GM19397 (cell line): ENCODE data around the gene CADPS.

ENCODE experiments used
- ATAC-seq: cut with Tn5 transposase; IDR thresholded peaks from one replicate; pipeline ENCODE4 v1.9.1; 2021; ENCODE audit warnings: mild to moderate bottlenecking, moderate library complexity; ENCODE audit not compliant: unreplicated experiment

CADPS gene

DNA sequence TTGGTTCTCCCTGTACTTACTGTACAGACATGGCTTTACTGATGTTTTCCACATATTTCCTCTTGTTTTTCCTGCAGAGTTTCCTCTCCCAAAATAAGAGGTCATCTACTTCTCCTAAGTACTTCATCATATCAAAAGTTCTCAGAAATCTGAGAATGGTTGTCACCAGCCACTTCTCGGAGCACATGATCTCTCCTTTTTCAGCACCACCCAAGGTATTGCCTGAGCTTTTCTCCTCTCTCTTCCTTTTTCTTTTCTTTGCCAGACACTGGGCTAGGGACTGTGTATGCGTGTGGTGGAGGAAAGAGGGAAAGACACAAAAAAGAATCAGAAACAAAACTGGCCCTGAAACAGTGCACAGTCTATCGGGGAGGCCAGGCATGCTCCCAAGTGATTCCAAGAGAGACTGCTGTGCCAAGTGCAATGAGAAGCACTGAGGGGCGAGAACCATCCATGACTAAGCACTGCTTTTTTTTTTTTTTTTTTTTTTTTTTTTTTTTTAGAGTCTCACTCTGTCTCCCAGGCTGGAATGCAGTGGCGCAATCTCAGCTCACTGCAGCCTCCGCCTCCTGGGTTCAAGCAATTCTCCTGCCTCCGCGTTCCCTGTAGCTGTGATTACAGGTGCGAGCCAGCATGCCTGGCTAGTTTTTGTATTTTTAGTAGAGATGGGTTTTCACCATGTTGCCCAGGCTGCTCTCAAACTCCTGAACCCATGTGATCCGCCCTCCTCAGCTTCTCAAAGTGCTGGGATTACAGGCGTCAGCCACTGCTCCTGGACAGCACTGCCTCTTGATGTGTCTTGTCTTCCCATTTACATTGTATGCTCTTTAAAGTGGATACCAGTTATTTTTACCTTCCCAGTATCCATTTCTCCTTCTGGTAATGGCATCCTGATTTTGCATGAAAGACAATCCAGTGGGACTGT is 307.9 kb downstream of the CADPS start:
- ATAC-seq, result no peak

DNA sequence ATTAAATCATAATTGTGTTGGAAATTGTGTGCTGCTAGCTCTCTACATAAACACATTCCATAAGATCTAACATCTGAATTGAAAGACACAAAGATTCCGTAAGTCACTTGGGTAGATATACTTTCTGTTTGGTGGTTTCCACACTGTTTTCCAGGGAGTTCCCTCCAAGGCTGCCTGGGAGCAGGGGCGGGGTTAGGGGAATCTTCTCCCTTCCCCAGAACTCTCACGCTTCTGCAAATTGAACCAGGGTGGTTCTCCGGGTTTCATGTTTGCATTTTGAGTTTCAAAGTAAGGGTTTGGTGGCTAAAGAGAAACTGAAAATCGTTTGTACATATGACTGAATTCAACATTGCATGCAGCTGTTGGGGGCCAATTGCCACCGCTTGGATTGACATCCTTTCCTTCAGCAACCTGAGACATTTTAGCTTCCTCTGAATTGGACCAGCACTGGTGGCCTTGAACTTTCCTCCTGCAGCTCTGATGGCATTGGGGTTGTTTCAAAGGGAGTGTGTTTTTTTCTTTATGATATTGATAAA is 309.1 kb downstream of the CADPS start:
- ATAC-seq, result no peak

DNA sequence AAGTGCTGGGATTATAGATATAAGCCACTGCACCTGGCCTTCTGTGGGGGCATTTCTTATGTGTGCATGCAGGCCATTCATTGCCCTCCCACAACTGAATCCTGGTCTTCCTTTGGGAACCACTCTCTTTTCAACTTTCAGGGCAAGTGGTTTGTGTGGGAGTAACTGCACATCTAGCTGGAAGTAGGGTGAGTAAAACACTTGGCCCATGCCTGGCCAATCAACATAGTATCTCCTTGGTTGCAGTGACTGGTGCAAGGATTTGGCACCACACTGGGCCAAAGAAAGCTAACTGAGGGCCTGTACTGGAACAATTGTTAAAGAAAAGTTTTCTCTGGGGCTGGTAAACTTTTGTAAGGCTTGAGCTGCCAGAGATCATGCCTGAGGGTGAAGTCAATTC is 312.6 kb downstream of the CADPS start:
- ATAC-seq, result no peak

DNA sequence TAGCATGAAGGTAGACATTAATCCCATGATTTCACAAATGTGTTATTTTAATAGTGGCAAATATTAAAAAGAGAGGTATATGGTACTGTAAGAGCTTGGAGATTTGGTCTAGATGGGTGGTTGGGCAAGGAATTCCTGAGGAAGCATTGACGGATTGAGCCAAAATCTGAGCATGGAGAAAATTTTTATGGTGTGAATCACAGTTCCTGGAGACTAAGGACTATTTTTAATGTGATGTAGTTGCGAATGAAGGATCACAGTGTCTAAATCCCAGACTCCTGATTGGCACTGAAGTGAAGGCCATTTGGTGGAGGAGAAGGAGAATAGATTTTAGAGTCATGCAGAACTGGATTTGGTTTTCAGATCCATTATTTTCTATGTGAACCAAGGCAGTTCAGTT is 313.2 kb downstream of the CADPS start:
- no peak for ATAC-seq

DNA sequence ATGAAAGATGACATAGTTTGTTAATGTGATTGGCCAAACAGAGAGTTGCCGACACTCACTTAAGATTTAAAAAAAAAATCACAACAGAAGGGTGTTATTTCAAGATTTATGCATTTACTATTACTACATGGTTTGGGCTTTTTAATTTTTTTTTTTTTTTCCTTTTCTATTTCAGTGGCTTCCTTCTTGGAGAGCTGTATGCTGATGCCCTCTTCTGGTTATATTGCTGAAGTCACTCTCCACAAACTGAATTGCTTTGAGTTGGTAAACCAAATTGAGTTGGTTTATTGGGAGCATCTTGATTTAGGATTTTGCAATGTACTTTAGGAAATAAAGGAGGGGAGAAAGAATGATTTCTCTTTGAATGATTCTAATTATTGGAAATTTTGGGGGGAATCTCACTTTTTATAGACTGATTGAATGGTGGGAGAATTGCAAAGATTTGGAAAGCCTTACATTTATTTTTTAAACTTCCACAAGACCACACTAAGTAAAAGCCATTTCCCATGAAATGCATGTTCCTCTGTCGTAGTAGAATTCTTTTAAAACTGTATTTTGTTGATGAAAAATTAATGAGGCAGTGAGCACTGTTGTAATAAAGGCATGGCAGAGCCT is 315.3 kb downstream of the CADPS start:
- no peak for ATAC-seq

DNA sequence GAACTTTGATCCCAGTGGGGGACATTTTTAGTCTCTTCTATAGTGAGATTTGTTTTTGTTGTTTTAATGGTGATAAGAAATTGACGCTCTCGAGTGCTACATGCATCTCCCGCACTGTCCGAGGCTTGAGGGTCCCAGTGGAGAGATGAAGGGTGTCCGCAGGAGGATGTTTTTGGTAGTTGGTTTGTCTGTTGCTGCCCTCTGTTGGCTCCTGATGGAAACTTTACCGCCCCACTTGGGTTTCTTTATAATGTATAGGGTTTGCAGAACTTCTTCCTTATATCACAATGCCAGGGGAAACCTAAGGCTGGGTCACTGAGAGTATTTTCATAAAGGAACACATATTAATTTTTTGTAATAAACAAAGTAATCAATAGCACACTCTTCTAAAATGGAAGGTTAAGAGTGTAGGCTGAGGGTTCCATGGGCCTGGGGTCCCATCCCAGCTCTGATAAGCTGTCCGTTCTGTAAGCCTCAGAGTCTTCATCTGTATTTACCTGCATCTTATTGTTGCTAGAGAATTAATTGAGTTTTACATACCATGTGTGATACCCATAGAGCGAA is 316.6 kb downstream of the CADPS start:
- no peak for ATAC-seq

DNA sequence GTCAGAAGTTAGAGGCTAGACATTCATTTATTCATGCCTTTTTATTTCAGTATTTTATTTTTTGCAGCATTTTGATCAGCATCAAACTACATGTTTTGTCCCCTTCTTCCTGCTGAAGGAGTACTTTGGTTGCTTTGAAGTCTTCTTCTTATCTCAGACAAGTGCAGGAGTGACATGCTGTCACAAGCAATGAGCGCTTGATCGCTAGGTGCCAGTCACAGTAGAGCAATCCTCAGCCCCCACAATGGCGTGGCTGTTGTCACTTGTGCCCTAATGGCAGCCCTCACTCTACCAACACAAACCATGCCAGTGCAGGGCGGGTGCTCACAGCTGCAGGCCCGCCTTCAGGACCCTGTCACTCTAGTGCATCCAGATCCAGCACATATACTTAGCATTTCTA is 317.2 kb downstream of the CADPS start:
- ATAC-seq, result no peak

DNA sequence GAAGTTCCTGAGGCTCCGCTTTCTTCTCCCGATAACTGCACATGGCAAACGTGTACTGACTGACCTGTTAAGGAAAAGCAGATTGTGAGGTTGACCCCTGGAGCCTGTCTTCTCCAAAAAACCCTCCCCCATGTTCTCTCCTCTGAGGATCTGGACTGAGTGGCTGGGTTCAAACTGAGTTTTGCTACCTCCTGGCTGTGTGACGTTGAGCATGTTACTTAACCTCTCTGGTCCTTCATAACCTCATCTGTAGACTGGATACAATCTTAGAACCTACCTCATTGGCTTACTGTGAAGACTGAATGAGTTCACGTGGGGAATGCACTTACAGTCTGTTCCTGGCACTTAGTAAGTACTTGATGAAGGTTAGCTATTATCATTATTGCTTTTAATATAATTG is 317.8 kb downstream of the CADPS start:
- ATAC-seq, result no peak

DNA sequence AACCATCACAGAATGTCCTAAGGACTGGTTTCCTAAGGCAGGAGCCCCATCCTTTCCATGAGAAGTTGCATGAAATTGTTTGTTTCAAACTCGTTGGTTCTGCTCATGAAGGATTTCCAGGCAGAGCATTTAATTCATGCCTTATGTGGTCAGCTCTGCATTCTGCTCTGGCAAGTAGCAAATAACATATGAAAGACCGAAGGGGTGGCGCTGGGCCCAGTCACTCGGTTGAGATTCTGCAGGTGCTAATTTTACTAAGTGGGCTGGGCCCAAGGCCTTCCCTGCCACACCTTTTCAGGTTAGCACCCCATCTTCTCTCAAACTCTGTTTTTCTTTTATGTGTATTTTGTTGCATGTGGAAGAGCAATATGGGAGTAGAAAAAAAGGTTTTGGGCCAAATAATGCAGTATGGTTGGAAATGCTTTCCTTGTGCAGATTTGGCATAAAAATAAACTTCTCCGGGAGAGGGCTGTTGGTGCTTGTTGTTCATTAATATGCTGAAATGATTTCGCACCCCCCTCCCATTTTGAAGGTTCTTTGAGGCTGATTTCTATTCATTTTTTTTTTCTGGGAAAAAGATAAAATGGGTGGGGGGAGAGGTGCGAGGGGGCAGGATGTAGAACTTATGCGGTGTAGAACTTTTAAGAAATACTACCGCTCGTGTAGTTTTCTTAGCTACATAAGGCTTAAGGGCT is 318.9 kb downstream of the CADPS start:
- ATAC-seq, result no peak

DNA sequence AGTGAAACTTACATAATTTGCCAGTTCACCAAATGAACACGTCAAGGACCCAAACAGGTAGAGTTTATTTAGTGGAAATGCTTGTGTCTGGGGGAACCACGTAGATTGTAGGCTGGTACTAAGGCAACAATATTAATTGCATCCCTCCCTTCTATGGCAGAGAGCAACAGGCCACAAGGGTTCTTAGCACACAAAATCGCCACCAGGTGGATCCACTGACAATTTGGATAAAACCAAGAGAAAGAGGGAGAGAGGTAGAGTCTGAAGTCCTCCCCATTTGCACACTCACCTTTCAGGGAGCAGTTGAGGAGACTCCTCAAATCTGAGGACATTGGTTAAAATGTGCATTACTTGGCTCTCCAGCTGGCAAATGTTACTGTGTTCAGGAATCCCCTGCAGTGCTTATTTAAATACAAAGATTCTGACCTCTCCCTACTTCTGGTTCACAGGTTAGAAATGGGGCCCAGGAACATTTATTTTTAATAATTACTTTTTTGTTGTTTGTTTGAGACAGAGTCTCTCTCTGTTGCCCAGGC is 320.9 kb downstream of the CADPS start:
- ATAC-seq, result no peak

DNA sequence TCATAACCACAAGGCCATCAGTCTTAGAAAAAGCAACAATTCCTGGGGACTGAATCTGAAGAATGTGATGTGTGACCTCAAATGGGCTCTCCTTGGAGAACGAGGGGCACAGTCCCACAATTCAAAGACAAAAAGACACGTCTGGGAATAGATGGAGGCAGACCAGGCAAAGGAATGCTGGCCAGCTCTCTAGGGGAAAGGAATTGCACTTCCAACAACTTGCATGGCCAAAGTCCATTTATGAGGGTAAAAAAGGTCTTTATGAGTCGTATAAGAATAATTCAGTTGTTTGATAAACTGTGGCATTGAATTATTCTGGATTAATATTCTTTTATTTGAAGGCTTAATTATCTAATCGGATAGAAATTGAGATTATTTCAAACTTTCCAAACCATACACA is 321.4 kb downstream of the CADPS start:
- no peak for ATAC-seq

DNA sequence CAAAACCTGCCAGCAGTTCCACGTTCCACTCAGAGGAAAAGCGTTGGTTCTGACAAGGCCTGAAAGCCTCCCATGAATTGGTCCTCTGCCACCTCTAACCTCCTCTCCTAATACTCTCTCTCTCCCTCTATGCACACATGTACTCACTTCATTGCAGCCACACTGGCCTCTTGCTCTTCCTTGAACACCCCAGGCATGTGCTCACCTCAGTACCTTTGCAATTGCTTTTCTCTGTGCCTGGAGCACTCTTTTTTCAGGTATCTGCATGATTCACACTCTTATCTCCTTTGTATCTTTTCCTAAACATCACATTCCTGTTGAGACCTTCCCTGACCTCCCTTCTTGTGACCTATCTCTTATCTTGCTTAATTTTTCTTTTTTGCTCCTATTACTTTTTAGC is 323.7 kb downstream of the CADPS start:
- no peak for ATAC-seq

DNA sequence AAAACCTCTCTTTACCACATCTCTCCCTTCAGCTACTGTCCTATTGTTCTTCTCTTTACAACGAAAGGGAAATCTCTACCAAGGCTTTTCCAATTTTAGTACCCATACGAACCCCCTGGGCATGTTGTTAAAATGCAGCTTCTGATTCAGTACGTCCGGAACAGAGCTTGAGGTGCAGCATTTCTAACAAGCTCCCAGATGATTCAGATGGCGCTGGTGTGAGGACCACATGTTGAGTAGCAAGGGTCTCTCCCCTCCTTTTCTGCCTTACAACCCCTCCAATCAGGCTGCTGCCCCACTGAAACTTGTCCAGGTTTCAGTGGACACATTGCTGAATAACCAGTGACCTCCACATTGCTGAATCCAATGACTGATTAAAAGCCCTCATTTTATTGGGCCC is 324.8 kb downstream of the CADPS start:
- no peak for ATAC-seq

DNA sequence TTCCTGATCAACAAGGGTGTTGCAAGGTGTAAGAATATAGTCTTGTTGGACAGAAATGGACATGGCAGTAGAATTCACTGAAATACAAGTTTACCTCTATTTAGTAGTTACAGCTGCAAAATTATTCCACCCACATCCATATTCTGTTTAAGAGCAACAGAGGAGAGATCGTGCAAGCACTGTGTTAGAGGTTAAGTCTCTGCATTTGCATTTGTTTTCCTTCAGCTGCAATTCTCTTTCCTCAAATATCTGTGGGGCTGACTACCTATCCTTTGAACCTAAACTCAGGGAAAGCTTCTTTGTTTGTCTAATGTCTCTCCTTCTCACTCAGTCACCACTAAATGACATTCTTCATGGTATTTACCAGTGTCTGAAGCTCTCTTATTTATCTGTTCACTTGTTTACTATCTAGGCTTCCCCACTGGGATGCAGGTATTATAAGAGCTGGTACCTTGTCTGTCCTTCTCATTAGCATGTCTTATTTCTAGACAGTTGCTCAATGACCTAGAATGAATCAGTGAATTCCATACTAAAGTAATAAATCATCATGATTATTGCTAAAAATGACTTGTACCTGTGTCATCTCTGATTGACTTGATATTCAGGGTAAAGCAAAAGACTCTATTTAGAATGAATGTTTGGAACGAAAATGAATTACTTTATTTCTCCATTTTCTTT is 326.5 kb downstream of the CADPS start:
- ATAC-seq, result no peak

DNA sequence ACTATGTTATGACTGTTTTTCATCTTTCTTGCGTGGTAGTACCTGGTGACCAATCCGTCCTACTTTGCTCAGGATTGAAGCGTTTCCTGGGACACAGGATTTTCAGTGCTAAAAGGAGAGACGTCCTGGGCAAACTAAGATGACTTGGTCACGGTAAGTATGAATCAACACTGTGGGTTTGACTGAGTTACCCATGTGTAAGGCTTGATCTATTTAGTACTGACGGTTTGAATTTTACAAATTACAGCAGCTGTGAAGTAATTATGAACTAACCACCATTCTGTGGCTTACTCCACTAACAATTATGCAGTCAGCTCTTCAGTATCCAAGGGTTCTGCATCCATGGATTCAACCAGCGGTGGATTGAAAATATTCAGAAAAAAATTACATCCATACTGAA is 328.9 kb downstream of the CADPS start:
- ATAC-seq, result no peak

DNA sequence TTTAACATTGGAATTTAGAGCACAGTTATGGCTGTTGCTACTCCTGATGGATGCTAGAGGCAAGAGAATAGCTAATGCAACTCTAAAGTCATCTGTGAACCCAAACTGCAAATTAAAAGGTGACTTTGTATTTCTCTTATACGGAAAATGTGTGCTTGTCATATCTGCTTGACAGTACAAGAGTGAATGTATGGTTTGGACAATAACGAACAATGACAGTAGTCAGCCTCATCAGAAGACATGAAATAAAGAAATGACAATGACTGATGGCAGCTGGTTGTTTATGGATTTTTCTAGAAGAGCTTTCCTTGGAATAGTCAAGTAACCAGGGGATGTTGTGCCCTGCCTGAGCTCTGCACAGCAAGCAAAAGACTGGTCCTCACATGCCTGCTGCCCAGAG is 333.0 kb downstream of the CADPS start:
- ATAC-seq, result no peak

DNA sequence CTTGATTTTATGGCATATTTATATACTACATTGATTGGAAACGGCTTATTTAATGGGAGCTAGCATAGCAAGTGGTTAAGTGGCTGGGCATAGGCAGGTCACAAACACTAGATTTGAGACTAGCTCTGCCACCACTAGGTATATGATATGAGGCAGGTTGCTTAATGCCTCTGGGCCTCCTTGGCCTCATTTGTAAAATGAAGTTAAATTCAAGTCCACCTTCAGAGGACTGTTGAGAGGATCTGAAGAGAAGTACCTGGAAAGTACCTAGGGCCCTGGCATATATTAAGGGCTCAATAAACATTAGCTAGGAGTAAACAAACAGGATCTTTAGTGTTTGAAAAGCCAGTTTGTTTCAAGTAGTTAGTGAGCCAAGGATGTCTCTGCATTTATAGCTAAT is 335.5 kb downstream of the CADPS start:
- no peak for ATAC-seq

DNA sequence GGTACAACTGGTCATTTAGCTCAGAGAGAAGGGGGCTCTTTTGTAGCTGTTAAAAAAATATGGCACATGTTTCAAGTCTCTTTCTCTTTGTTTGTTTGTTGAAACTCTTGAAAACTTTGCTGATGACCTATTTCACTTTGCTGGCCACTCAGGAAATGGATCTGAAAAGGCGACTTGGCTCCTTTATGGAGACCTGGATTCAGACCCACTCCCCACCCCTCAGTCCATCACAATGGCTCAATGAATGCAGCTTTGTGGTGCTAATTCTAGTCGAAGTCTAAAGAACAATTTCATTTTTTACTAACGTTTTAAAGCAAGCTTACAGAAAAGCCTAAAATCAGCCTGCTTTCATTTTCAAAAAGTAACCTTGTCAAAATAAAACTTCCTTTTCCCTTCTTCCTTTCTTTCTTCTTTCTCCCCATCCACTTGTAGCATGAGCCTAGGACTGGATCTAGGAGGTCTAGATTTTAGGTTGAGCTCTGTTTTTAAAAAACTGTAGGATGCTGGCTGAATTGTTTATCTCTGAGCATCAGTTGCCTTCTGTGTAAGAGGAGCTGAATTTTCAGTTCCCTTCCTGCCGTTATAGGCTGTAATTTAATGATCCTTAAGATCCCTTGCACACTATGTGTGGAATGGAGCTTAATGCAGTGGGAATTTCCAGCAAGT is 336.4 kb downstream of the CADPS start:
- ATAC-seq, result no peak

DNA sequence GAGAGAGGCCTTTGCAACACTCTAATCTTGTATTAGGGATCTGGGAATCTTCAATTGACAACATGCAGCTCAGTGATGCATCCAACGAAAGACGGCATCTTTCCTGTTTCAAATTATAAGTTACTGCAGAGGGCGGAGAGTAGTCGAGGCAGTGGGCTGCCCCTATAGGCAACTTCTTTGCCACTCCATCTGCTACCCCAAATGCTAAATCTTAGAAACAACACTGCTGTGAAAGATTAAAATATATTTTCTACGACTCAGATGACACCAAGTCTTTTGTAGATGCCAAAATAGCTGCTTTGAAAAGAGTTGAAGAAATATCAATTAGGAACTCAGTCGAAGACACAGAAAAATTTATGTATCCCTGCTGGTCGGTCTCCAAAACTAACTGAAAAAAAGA is 340.9 kb downstream of the CADPS start:
- no peak for ATAC-seq

DNA sequence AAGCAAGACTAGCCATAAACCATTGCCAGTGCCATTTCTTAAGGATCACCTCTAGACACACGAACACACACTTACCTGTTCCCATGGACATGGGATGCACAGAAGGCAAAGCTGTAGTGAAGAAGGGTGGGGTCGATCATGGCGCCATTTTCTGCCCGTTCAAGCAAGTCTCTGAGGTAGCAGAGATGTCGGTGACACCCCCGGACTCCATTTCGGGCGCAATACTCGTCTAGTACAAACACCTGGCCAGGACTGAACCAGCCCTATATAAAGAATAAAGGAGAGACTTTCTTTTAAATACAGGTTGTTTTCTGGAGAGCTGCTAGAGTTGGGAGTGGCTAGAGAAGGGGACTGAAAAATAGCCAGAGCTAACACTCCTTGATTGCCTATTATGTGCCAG is 342.4 kb downstream of the CADPS start:
- ATAC-seq, result no peak
